Fibroblast of lung (primary cell): ENCODE results near the gene CCT5. TPM values are rescaled to one million over a fixed set of nuclear protein-coding genes. Genes with fewer than 3 reads are reported as not detected.
A peak's percentile ranks its signal among the peaks of the same experiment; 100 is the strongest.

Source experiments
- DNase-seq, 2 donors: peaks; one replicate each; pipeline versions ENCODE4 v3.0.0 to v3.0.0-alpha.2; 2010; ENCODE audit warnings: low read depth in 2 of 2
- H2AFZ ChIP-seq: 2 replicates; pipeline ENCODE4 v1.5.1; 2012; ENCODE audit warnings: low read length, control low read depth, inconsistent platforms
- H3K27ac ChIP-seq: 2 replicates; pipeline ENCODE4 v1.5.1; 2011; ENCODE audit warnings: low read length, control low read depth; ENCODE audit not compliant: insufficient read depth
- H3K27me3 ChIP-seq: 2 replicates; pipeline ENCODE4 v1.5.1; 2011; ENCODE audit warnings: mild to moderate bottlenecking, low read length; ENCODE audit not compliant: control insufficient read depth, insufficient read depth
- H3K36me3 ChIP-seq: 2 replicates; pipeline ENCODE4 v1.5.1; 2011; ENCODE audit warnings: low read length; ENCODE audit not compliant: control insufficient read depth, insufficient read depth
- H3K4me1 ChIP-seq: 2 replicates; pipeline ENCODE4 v1.5.1; 2011; ENCODE audit warnings: low read length; ENCODE audit not compliant: control insufficient read depth, insufficient read depth; ENCODE audit errors: extremely low read depth
- H3K4me2 ChIP-seq: 2 replicates; pipeline ENCODE4 v1.5.1; 2011; ENCODE audit warnings: low read length, control low read depth; ENCODE audit not compliant: insufficient read depth; ENCODE audit errors: extremely low read depth
- H3K4me3 ChIP-seq, 4 experiments: fragments of 200-600 bp in 1 of 4; sonication (generic) in 1 of 4; replicated peaks in 1 of 4; 2 replicates each; pipeline ENCODE4 v1.5.1; 2011 to 2016; ENCODE audit warnings: low read length in 4 of 4, low read depth in 3 of 4, mild to moderate bottlenecking in 3 of 4, control low read depth in 2 of 4, inconsistent platforms in 1 of 4, mixed read lengths in 1 of 4; ENCODE audit not compliant: insufficient read depth in 1 of 4; ENCODE audit errors: control extremely low read depth in 1 of 4
- H3K79me2 ChIP-seq: 2 replicates; pipeline ENCODE4 v1.5.1; 2012; ENCODE audit warnings: mild to moderate bottlenecking, low read length, inconsistent platforms; ENCODE audit not compliant: control insufficient read depth, insufficient read depth
- H3K9ac ChIP-seq: 2 replicates; pipeline ENCODE4 v1.5.1; 2011; ENCODE audit warnings: mild to moderate bottlenecking, low read length, control low read depth; ENCODE audit not compliant: insufficient read depth
- H3K9me3 ChIP-seq: 2 replicates; pipeline ENCODE4 v1.5.1; 2012; ENCODE audit warnings: low read depth, low read length; ENCODE audit not compliant: control insufficient read depth, insufficient read depth
- H4K20me1 ChIP-seq: 2 replicates; pipeline ENCODE4 v1.5.1; 2011; ENCODE audit warnings: low read length; ENCODE audit not compliant: control insufficient read depth, insufficient read depth; ENCODE audit errors: extremely low read depth
- CTCF ChIP-seq, 2 donors: IDR thresholded peaks in 1 of 2; conservative IDR thresholded peaks in 1 of 2; 1 replicate in 1 of 2; 2 replicates in 1 of 2; pipeline ENCODE4 v1.5.1; 2011 to 2012; ENCODE audit warnings: low read length in 2 of 2, control low read depth in 1 of 2, inconsistent platforms in 1 of 2, low read depth in 1 of 2, mild to moderate bottlenecking in 1 of 2
- EZH2 ChIP-seq: IDR thresholded peaks from 2 replicates; pipeline ENCODE4 v1.5.1; 2012; ENCODE audit warnings: low read length, control low read depth, mild to moderate bottlenecking; ENCODE audit errors: missing control alignments
- polyA minus RNA-seq: library from RNA; depleted of rRNA, polyadenylated mRNA; stranded (reverse); fragments of >200 nt; gene quantifications from 2 replicates; pipeline ENCODE4 v1.2.3, GENCODE V29; 2011; ENCODE audit warnings: low replicate concordance
- polyA plus RNA-seq, 2 donors: library from polyadenylated mRNA; depleted of rRNA in 1 of 2; stranded (reverse) in 1 of 2; unstranded in 1 of 2; fragments of >200 nt; gene quantifications; 2 replicates each; pipeline ENCODE4 v1.2.1, GENCODE V29; 2011 to 2012; ENCODE audit warnings: missing spikeins in 1 of 2
- total RNA-seq: library from RNA; depleted of rRNA; stranded (reverse); fragments of >200 nt; gene quantifications from 2 replicates; pipeline ENCODE4 v1.2.1, GENCODE V29; 2014

CCT5 gene
- total RNA-seq, result 360 and 406 TPM in 2 replicates
- 341 and 519 TPM in 2 replicates for polyA plus RNA-seq
- polyA plus RNA-seq (2012), result 264 and 410 TPM in 2 replicates
- polyA minus RNA-seq, result 128 and 198 TPM in 2 replicates

GRCh38 chr5:10249948-10250805 is at the start of gene CCT5:
CCT5 (plus strand) TSS chr5:10250280; CDS start chr5:10250341, 61 bp downstream.
- no peaks in the 10 kb centered on the region for H3K27me3 ChIP-seq
- H3K9me3 ChIP-seq, result no peaks in the 10 kb centered on the region
- peak within 1 kb of the TSS; percentile 96 for H3K4me2 ChIP-seq

GRCh38 chr5:10201223-10201868 is 48.7 kb upstream of the CCT5 start:
- H2AFZ ChIP-seq, result no peak overlapping the region
- H3K9me3 ChIP-seq, result no peaks in the 10 kb centered on the region
- no peak overlapping the region for H3K4me3 ChIP-seq
- no peak overlapping the region for H3K9ac ChIP-seq
- TF ChIP-seq CTCF (conservative IDR thresholded peaks at IDR 0.05 in 1 of 2, IDR thresholded peaks at IDR 0.05 in 1 of 2; ENCODE audit: low read depth in 1 of 2, low read length in 2 of 2) (peak; percentile 42 to 47), EZH2 (no peak)
- H3K79me2 ChIP-seq, result no peaks in the 10 kb centered on the region
- peak in 1 of 2 donors; percentile 8 for DNase-seq
- no peaks in the 10 kb centered on the region for H4K20me1 ChIP-seq
- H3K36me3 ChIP-seq, result no peaks in the 10 kb centered on the region
- H3K27me3 ChIP-seq, result no peaks in the 10 kb centered on the region
- no peak overlapping the region for H3K4me2 ChIP-seq
- no peak overlapping the region for H3K27ac ChIP-seq
- no peaks in the 10 kb centered on the region for H3K4me1 ChIP-seq

More at GRCh38 chr5:10249948-10250805, at the start of gene CCT5:
- DNase-seq, result peak; percentile 99 to 100
- Histone ChIP-seq H3K27ac (peak within 1 kb of the TSS; percentile 99), H2AFZ (peak within 1 kb of the TSS; percentile 98), H3K9ac (peak within 1 kb of the TSS; percentile 94), H3K36me3 (peaks cover 2% of the 10 kb centered on the region), H3K4me1 (peaks cover 9% of the 10 kb centered on the region), H3K79me2 (peaks cover 69% of the 10 kb centered on the region), H3K4me3 (peak within 1 kb of the TSS; percentile 93 to 100 (median 98)), H4K20me1 (peaks cover 4% of the 10 kb centered on the region)
- TF ChIP-seq EZH2, result no peak
- TF ChIP-seq CTCF (conservative IDR thresholded peaks at IDR 0.05 in 1 of 2, IDR thresholded peaks at IDR 0.05 in 1 of 2; ENCODE audit: low read depth in 1 of 2, low read length in 2 of 2), result no peak
